ENCODE measurements around the gene CEP85.

- TF ChIP-seq CTCF (IDR thresholded peaks at IDR 0.05) (no peak), POLR2A (IDR thresholded peaks at IDR 0.05) (no peak)
Observed at GRCh38 chr1:26188477-26188876, 45.5 kb upstream of the CEP85 start.
